B cell (primary cell): ENCODE results near the gene KIF17. TPM values are rescaled to one million over a fixed set of nuclear protein-coding genes. Genes with fewer than 3 reads are reported as not detected.

Source experiments
- ATAC-seq: fragments of 200-7000 bp; cut with Tn5 transposase; one replicate; pipeline ENCODE4 v1.10.0; 2021; ENCODE audit warnings: low read depth, mild to moderate bottlenecking, moderate number of reproducible peaks, moderate library complexity
- CTCF ChIA-PET: fragments of 350-600 bp; sonication (Branson Sonifier 250); formaldehyde crosslinking; loops from one replicate; lab custom pipeline; 2021; ENCODE audit warnings: antibody characterized with exemption, inconsistent platforms; lab: Charles Lee
- POLR2A ChIA-PET: fragments of 350-600 bp; sonication (Branson Sonifier 250); formaldehyde crosslinking; loops from one replicate; lab custom pipeline; 2021; ENCODE audit warnings: antibody characterized with exemption; lab: Charles Lee
- DNase-seq: peaks from one replicate; pipeline ENCODE4 v3.0.0; 2013
- H2AFZ ChIP-seq: 2 replicates; pipeline ENCODE4 v1.6.1; 2012; ENCODE audit warnings: mild to moderate bottlenecking, low read depth, low read length; ENCODE audit not compliant: insufficient read depth, poor library complexity, severe bottlenecking
- H3K27ac ChIP-seq, 2 donors: 1 replicate in 1 of 2; 2 replicates in 1 of 2; pipeline ENCODE4 v1.5.1; 2012 to 2013; ENCODE audit warnings: low read length in 2 of 2, mild to moderate bottlenecking in 2 of 2, moderate library complexity in 1 of 2
- H3K27me3 ChIP-seq, 4 experiments: fragments of 200-600 bp in 1 of 4; sonication (generic) in 1 of 4; replicated peaks in 1 of 4; 1 replicate in 2 of 4; 2 replicates in 2 of 4; pipeline versions ENCODE4 v1.6.1 to v1.7.0; 2013 to 2016; ENCODE audit warnings: low read length in 3 of 4, mild to moderate bottlenecking in 2 of 4, mixed read lengths in 1 of 4, moderate library complexity in 1 of 4; ENCODE audit not compliant: insufficient read depth in 4 of 4, control insufficient read depth in 3 of 4; ENCODE audit errors: control extremely low read depth in 1 of 4
- H3K36me3 ChIP-seq, 2 experiments: replicated peaks in 1 of 2; 1 replicate in 1 of 2; 2 replicates in 1 of 2; pipeline versions ENCODE4 v1.6.1 to v1.7.1; 2013; ENCODE audit warnings: low read length in 1 of 2; ENCODE audit not compliant: insufficient read depth in 2 of 2, control insufficient read depth in 1 of 2; ENCODE audit errors: control extremely low read depth in 1 of 2, extremely low read depth in 1 of 2
- H3K4me1 ChIP-seq, 2 donors: fragments of 200-600 bp in 1 of 2; sonication (generic) in 1 of 2; 1 replicate in 1 of 2; 2 replicates in 1 of 2; pipeline versions ENCODE4 v1.5.1 to v1.6.1; 2013 to 2017; ENCODE audit warnings: low read length in 2 of 2; ENCODE audit not compliant: control insufficient read depth in 2 of 2, insufficient read depth in 2 of 2
- H3K4me2 ChIP-seq: replicated peaks from 2 replicates; pipeline ENCODE3; 2012; ENCODE audit warnings: mild to moderate bottlenecking, low read depth, low read length; ENCODE audit not compliant: poor library complexity, severe bottlenecking
- H3K4me3 ChIP-seq, 5 experiments: fragments of 200-600 bp in 1 of 5; sonication (generic) in 1 of 5; 1 replicate in 3 of 5; 2 replicates in 2 of 5; pipeline versions ENCODE4 v1.5.1 to v1.7.0; 2011 to 2016; ENCODE audit warnings: low read length in 4 of 5, mild to moderate bottlenecking in 4 of 5, low read depth in 2 of 5, control low read depth in 1 of 5, moderate library complexity in 1 of 5; ENCODE audit not compliant: insufficient read depth in 1 of 5; ENCODE audit errors: control extremely low read depth in 1 of 5, extremely low read depth in 1 of 5
- H3K79me2 ChIP-seq: fragments of 200-600 bp; sonication (generic); one replicate; pipeline ENCODE4 v1.6.0; 2016; ENCODE audit warnings: low read length; ENCODE audit not compliant: control insufficient read depth, insufficient read depth
- H3K9ac ChIP-seq: fragments of 200-600 bp; sonication (generic); 2 replicates; pipeline ENCODE4 v1.6.1; 2017; ENCODE audit warnings: mild to moderate bottlenecking, low read length, moderate library complexity
- H3K9me3 ChIP-seq, 3 donors: one replicate each; pipeline versions ENCODE4 v1.6.1 to v1.7.1; 2013; ENCODE audit warnings: low read length in 2 of 3; ENCODE audit not compliant: control insufficient read depth in 2 of 3, insufficient read depth in 1 of 3; ENCODE audit errors: control extremely low read depth in 1 of 3
- H4K20me1 ChIP-seq: 2 replicates; pipeline ENCODE4 v1.6.0; 2012; ENCODE audit warnings: mild to moderate bottlenecking, low read length; ENCODE audit not compliant: insufficient read depth, control insufficient read depth, poor library complexity, severe bottlenecking
- H3K27ac Mint-ChIP-seq: one replicate; pipeline ENCODE4 v1.8.0; 2021; ENCODE audit warnings: mixed read lengths
- H3K27me3 Mint-ChIP-seq: one replicate; pipeline ENCODE4 v1.8.0; 2021; ENCODE audit warnings: mixed read lengths
- H3K4me1 Mint-ChIP-seq: one replicate; pipeline ENCODE4 v1.8.0; 2021; ENCODE audit warnings: mixed read lengths
- H3K4me3 Mint-ChIP-seq: one replicate; pipeline ENCODE4 v1.8.0; 2021; ENCODE audit warnings: mixed read lengths
- H3K9me3 Mint-ChIP-seq: one replicate; pipeline ENCODE4 v1.8.0; 2022; ENCODE audit warnings: mixed read lengths; ENCODE audit not compliant: insufficient read depth
- CTCF ChIP-seq: fragments of 200-600 bp; IDR thresholded peaks from one replicate; pipeline ENCODE4 v1.8.0; 2022; ENCODE audit warnings: antibody characterized with exemption, mild to moderate bottlenecking
- EZH2 ChIP-seq: IDR thresholded peaks from 2 replicates; pipeline ENCODE4 v1.6.1; 2012; ENCODE audit warnings: borderline replicate concordance, low read depth, mild to moderate bottlenecking, moderate library complexity, low read length; ENCODE audit not compliant: insufficient read depth, poor library complexity, severe bottlenecking
- WGBS: methylation state at CpG from one replicate; pipeline ENCODE4 v1.1.5; 2013; ENCODE audit warnings: missing lambda C conversion rate; ENCODE audit not compliant: insufficient coverage; 5-methylcytosine and 5-hydroxymethylcytosine counted together
- intact Hi-C: fragments of 100-400 bp; cut with micrococcal nuclease; formaldehyde crosslinking; loops from one replicate; pipeline ENCODE4 v1.10.0; 2022
- polyA plus RNA-seq: library from polyadenylated mRNA; depleted of rRNA; stranded (reverse); fragments of >200 nt; gene quantifications from 2 replicates; pipeline ENCODE4 v1.2.3, GENCODE V29; 2012
- total RNA-seq, 2 donors: library from RNA; stranded (reverse); fragments of 120-200 nt in 1 of 2; gene quantifications; 1 replicate in 1 of 2; 2 replicates in 1 of 2; pipeline versions ENCODE4 v1.2.3 to v1.2.4, GENCODE V29; 2013 to 2022

Gene KIF17
- total and polyA plus RNA-seq, 2 donors (not counting 1 experiment from before 2014, with no cell fraction given): not detected

DNA sequence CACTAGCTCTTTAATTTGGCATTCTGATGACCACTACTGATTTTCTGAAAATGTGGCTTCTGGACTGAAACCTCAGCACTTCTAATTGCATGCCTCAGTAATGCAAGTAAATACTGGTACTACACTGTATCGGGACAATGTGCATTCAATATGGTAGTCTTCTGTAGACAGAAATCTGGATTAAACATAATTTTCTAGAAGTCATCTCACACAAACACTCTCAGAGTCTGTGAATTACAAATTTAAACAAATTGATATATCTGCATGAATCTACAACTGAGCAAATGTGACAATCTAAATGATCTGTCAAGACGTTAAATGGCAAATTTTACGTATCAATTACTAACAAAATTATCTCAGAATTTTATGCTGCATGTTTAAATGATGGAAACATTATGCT, 45.6 kb upstream of the KIF17 start:
- Histone ChIP-seq H3K4me1 (no peaks in the 10 kb centered on the region), H3K9ac (no peak overlapping the region), H3K4me3 (no peak overlapping the region), H3K36me3 (peaks cover 21 to 85% of the 10 kb centered on the region in 2 experiments), H2AFZ (no peak overlapping the region), H3K4me2 (no peak overlapping the region), H3K27me3 (no peaks in the 10 kb centered on the region), H3K27ac (no peak overlapping the region), H3K9me3 (no peaks in the 10 kb centered on the region), H4K20me1 (no peaks in the 10 kb centered on the region), H3K79me2 (peaks cover 2% of the 10 kb centered on the region)
- Mint-ChIP-seq H3K27me3 (no peaks in the 10 kb centered on the region), H3K4me3 (no peak overlapping the region), H3K4me1 (no peaks in the 10 kb centered on the region), H3K9me3 (no peaks in the 10 kb centered on the region), H3K27ac (no peak overlapping the region)
- CTCF ChIA-PET: no interaction called here
- intact Hi-C loops: no loop called here
- POLR2A ChIA-PET: no interaction called here
- WGBS: no CpG with 5 or more reads among the region's 3 CpGs
- no peak for ATAC-seq
- no peak for DNase-seq
- TF ChIP-seq EZH2 (no peak), CTCF (no peak)

GRCh38 chr1:20760322-20760721, 42.5 kb upstream of the KIF17 start:
- no peaks in the 10 kb centered on the region for H3K27me3 ChIP-seq
- H3K4me2 ChIP-seq: no peak overlapping the region
- H3K36me3 ChIP-seq: peaks cover 27 to 84% of the 10 kb centered on the region in 2 experiments
- peaks cover 2% of the 10 kb centered on the region for H3K79me2 ChIP-seq
- no peak overlapping the region for H2AFZ ChIP-seq
- DNase-seq (no peak), ATAC-seq (no peak)
- ChIA-PET POLR2A (interaction anchor here (0.6 kb wide), 1 partner anchor 231 kb away, joined by 4 read pairs; no protein-coding TSS in a partner anchor), CTCF (no interaction called here)
- no peak overlapping the region for H3K4me3 Mint-ChIP-seq
- no peaks in the 10 kb centered on the region for H3K27me3 Mint-ChIP-seq
- intact Hi-C loops: no loop called here
- H3K9me3 Mint-ChIP-seq: no peaks in the 10 kb centered on the region
- H4K20me1 ChIP-seq: no peaks in the 10 kb centered on the region
- H3K27ac ChIP-seq: no peak overlapping the region
- TF ChIP-seq EZH2: no peak
- no peak for TF ChIP-seq CTCF
- no peak overlapping the region for H3K9ac ChIP-seq
- H3K4me1 ChIP-seq: no peaks in the 10 kb centered on the region
- no peaks in the 10 kb centered on the region for H3K4me1 Mint-ChIP-seq
- H3K4me3 ChIP-seq: no peak overlapping the region
- WGBS: 98% methylated on average over 3 of the region's 6 CpGs
- no peak overlapping the region for H3K27ac Mint-ChIP-seq
- H3K9me3 ChIP-seq: no peaks in the 10 kb centered on the region
